HCT116 (cell line): ENCODE measurements around the gene TBC1D30. TPM values are rescaled to one million over a fixed set of nuclear protein-coding genes. Genes with fewer than 3 reads are reported as not detected.

Experiments used
- ATAC-seq: fragments of 200-7000 bp; cut with Tn5 transposase; 2 replicates; pipeline ENCODE4 v1.9.1; 2020; ENCODE audit warnings: mild to moderate bottlenecking, moderate library complexity
- BruUV-seq: library from RNA; stranded (reverse); fragments of 400-500 nt; replicated peaks from 2 replicates; lab custom pipeline; 2021; lab: Mats Ljungman, UMichigan
- CTCF ChIA-PET: fragments of 300-600 bp; sonication (Branson Sonifier 250); formaldehyde crosslinking; loops from one replicate; lab custom pipeline; 2021; ENCODE audit warnings: antibody characterized with exemption; lab: Charles Lee
- POLR2A ChIA-PET: fragments of 300-600, 350-600 bp; sonication (Branson Sonifier 250); formaldehyde crosslinking; loops from one replicate; lab custom pipeline; 2021; ENCODE audit warnings: antibody characterized with exemption; lab: Charles Lee
- RAD21 ChIA-PET, 2 experiments: fragments of 300-600 bp; sonication (Branson Sonifier 250); formaldehyde crosslinking; loops; one replicate each; lab custom pipeline; 2023; ENCODE audit warnings: low total read pairs in 2 of 2; ENCODE audit not compliant: uncharacterized antibody in 2 of 2, unreplicated experiment in 2 of 2, low non-redundant PET in 1 of 2; lab: Charles Lee
- DNase-seq: peaks from one replicate; pipeline ENCODE4 v3.0.0-alpha.2; 2010; ENCODE audit warnings: low read depth, low spot score
- H2AFZ ChIP-seq: fragments of 200-600 bp; shearing (Covaris generic), sonication (generic); 2 replicates; pipeline ENCODE4 v1.6.1; 2017; ENCODE audit warnings: low read depth, mixed run types, mixed read lengths, antibody characterized with exemption, low read length; ENCODE audit not compliant: poor library complexity, severe bottlenecking
- H3K27ac ChIP-seq: 2 replicates; pipeline ENCODE4 v1.5.1; 2012; ENCODE audit warnings: low read depth, low read length
- H3K27me3 ChIP-seq: fragments of 200-600 bp; sonication (generic); 2 replicates; pipeline ENCODE4 v1.6.1; 2016; ENCODE audit warnings: mixed run types, low read length, mixed read lengths; ENCODE audit not compliant: insufficient read depth
- H3K36me3 ChIP-seq, 2 experiments: fragments of 200-500 bp in 1 of 2; fragments of 200-600 bp in 1 of 2; sonication (Bioruptor generic) in 1 of 2; sonication (generic) in 1 of 2; 2 replicates each; pipeline versions ENCODE4 v1.5.1 to v1.6.1; 2014 to 2016; ENCODE audit warnings: low read length in 2 of 2, inconsistent platforms in 1 of 2, mixed read lengths in 1 of 2, mixed run types in 1 of 2; ENCODE audit not compliant: insufficient read depth in 2 of 2, control insufficient read depth in 1 of 2
- H3K4me1 ChIP-seq, 2 experiments: fragments of 200-600 bp in 1 of 2; sonication (generic) in 1 of 2; 2 replicates each; pipeline versions ENCODE4 v1.5.1 to v1.6.1; 2012 to 2017; ENCODE audit warnings: low read length in 2 of 2, inconsistent platforms in 1 of 2, mild to moderate bottlenecking in 1 of 2, mixed read lengths in 1 of 2, mixed run types in 1 of 2, moderate library complexity in 1 of 2; ENCODE audit not compliant: insufficient read depth in 2 of 2, control insufficient read depth in 1 of 2
- H3K4me2 ChIP-seq: fragments of 200-600 bp; sonication (generic); 2 replicates; pipeline ENCODE4 v1.6.1; 2017; ENCODE audit warnings: mixed run types, low read length, mixed read lengths
- H3K4me3 ChIP-seq, 2 experiments: fragments of 200-600 bp in 1 of 2; sonication (generic) in 1 of 2; replicated peaks in 1 of 2; 2 replicates each; pipeline ENCODE4 v1.5.1; 2011 to 2016; ENCODE audit warnings: low read length in 2 of 2, control low read depth in 1 of 2, low read depth in 1 of 2, mild to moderate bottlenecking in 1 of 2, mixed read lengths in 1 of 2, mixed run types in 1 of 2
- H3K79me2 ChIP-seq: fragments of 200-600 bp; sonication (generic); 2 replicates; pipeline ENCODE4 v1.6.1; 2017; ENCODE audit warnings: mild to moderate bottlenecking, mixed run types, low read length, moderate library complexity, mixed read lengths; ENCODE audit not compliant: insufficient read depth
- H3K9ac ChIP-seq: fragments of 200-600 bp; sonication (generic); 2 replicates; pipeline ENCODE4 v1.6.1; 2016; ENCODE audit warnings: low read length, mixed read lengths
- H3K9me2 ChIP-seq: fragments of 200-600 bp; sonication (generic), shearing (Covaris generic); 2 replicates; pipeline ENCODE4 v1.6.1; 2017; ENCODE audit warnings: mixed run types, mild to moderate bottlenecking, moderate library complexity; ENCODE audit not compliant: insufficient read depth
- H3K9me3 ChIP-seq, 2 experiments: fragments of 200-500 bp in 1 of 2; fragments of 200-600 bp in 1 of 2; sonication (Bioruptor generic) in 1 of 2; sonication (generic) in 1 of 2; 2 replicates each; pipeline ENCODE4 v1.6.1; 2014 to 2017; ENCODE audit warnings: low read length in 2 of 2, mixed read lengths in 2 of 2, inconsistent platforms in 1 of 2, low read depth in 1 of 2, mild to moderate bottlenecking in 1 of 2, mixed run types in 1 of 2, moderate library complexity in 1 of 2; ENCODE audit not compliant: control insufficient read depth in 1 of 2, insufficient read depth in 1 of 2
- H4K20me1 ChIP-seq: fragments of 200-600 bp; sonication (generic), shearing (Covaris generic); 2 replicates; pipeline ENCODE4 v1.6.1; 2017; ENCODE audit warnings: mixed run types, mild to moderate bottlenecking, moderate library complexity; ENCODE audit not compliant: insufficient read depth
- CEBPB ChIP-seq: IDR thresholded peaks from 2 replicates; pipeline ENCODE4 v1.6.1; 2012; ENCODE audit warnings: low read depth
- ELF1 ChIP-seq: IDR thresholded peaks from 2 replicates; pipeline ENCODE4 v1.6.1; 2012; ENCODE audit warnings: low read depth, borderline replicate concordance
- EZH2 ChIP-seq: fragments of 200-600 bp; sonication (generic); IDR thresholded peaks from 2 replicates; pipeline ENCODE4 v1.6.1; 2017; ENCODE audit warnings: antibody characterized with exemption, mixed run types
- EZH2phosphoT487 ChIP-seq: fragments of 200-600 bp; IDR thresholded peaks from 2 replicates; pipeline ENCODE4 v1.6.1; 2018; ENCODE audit warnings: antibody characterized with exemption, borderline replicate concordance
- FOSL1 ChIP-seq: IDR thresholded peaks from 2 replicates; pipeline ENCODE4 v1.6.1; 2012; ENCODE audit warnings: low read depth
- POLR2A ChIP-seq: IDR thresholded peaks from 2 replicates; pipeline ENCODE4 v1.7.0; 2011; ENCODE audit warnings: borderline replicate concordance; ENCODE audit not compliant: insufficient read depth, insufficient read length; ENCODE audit errors: extremely low read depth
- POLR2AphosphoS5 ChIP-seq: IDR thresholded peaks from 2 replicates; pipeline ENCODE4 v1.6.1; 2011; ENCODE audit warnings: mild to moderate bottlenecking, low read depth, low read length, moderate library complexity
- RAD21 ChIP-seq: IDR thresholded peaks from 2 replicates; pipeline ENCODE4 v1.6.1; 2012; ENCODE audit warnings: low read depth, mild to moderate bottlenecking
- TCF7L2 ChIP-seq: IDR thresholded peaks from 2 replicates; pipeline ENCODE4 v1.7.0; 2011; ENCODE audit warnings: borderline replicate concordance, inconsistent platforms; ENCODE audit not compliant: insufficient read depth, insufficient read length; ENCODE audit errors: extremely low read depth
- ZFX ChIP-seq: fragments of 450-650 bp; IDR thresholded peaks from 2 replicates; pipeline ENCODE4 v1.6.1; 2017
- ZNF274 ChIP-seq: fragments of 200-500 bp; sonication (Bioruptor generic); IDR thresholded peaks from 2 replicates; pipeline ENCODE4 v1.6.1; 2014; ENCODE audit warnings: mild to moderate bottlenecking, low read depth, low read length, inconsistent platforms
- intact Hi-C: fragments of 100-400 bp; cut with micrococcal nuclease; formaldehyde crosslinking; loops from 2 replicates; pipeline ENCODE4 v1.10.0; 2022
- total RNA-seq: library from RNA; stranded (reverse); gene quantifications from one replicate; pipeline ENCODE4 v1.2.1, GENCODE V29; 2021; ENCODE audit not compliant: unreplicated experiment
- TF ChIP-seq, protein P1 (sequence below): IDR thresholded peaks from 2 replicates; pipeline ENCODE4 v1.6.1; 2012; ENCODE audit warnings: low read depth
- TF ChIP-seq, protein P2 (sequence below): IDR thresholded peaks from 2 replicates; pipeline ENCODE4 v1.6.1; 2012
- TF ChIP-seq, protein P3 (sequence below): IDR thresholded peaks from 2 replicates; pipeline ENCODE4 v1.6.1; 2012

Gene TBC1D30
- total RNA-seq, 1 experiment from 2014 or later, result 24.1 TPM

DNA sequence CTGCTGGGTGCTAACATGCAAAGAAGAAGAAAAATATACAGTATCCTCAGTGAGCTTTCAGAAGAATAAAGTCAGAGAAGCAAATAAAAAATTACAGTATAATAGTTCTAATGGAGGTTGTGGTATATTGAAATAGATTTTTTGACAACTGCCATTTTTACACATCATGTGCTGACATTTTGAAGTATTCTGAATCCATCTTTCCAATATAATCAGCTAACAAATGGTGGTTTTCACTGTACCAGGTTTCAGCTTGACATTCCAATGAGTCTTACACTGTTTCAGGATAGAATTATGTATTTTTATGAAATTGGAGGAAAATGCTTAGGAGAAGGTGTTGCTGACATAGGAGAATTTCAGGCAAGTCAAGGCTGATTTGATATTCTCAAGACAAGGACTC, 26.3 kb upstream of the TBC1D30 start:
- peaks cover 0 to 11% of the 10 kb centered on the region in 2 experiments; a peak in 2 of 4 replicates for H3K4me1 ChIP-seq
- H3K36me3 ChIP-seq, result no peaks in the 10 kb centered on the region; a peak in 1 of 4 replicates
- no peaks in the 10 kb centered on the region for H3K9me3 ChIP-seq
- TF ChIP-seq, protein P1, sequence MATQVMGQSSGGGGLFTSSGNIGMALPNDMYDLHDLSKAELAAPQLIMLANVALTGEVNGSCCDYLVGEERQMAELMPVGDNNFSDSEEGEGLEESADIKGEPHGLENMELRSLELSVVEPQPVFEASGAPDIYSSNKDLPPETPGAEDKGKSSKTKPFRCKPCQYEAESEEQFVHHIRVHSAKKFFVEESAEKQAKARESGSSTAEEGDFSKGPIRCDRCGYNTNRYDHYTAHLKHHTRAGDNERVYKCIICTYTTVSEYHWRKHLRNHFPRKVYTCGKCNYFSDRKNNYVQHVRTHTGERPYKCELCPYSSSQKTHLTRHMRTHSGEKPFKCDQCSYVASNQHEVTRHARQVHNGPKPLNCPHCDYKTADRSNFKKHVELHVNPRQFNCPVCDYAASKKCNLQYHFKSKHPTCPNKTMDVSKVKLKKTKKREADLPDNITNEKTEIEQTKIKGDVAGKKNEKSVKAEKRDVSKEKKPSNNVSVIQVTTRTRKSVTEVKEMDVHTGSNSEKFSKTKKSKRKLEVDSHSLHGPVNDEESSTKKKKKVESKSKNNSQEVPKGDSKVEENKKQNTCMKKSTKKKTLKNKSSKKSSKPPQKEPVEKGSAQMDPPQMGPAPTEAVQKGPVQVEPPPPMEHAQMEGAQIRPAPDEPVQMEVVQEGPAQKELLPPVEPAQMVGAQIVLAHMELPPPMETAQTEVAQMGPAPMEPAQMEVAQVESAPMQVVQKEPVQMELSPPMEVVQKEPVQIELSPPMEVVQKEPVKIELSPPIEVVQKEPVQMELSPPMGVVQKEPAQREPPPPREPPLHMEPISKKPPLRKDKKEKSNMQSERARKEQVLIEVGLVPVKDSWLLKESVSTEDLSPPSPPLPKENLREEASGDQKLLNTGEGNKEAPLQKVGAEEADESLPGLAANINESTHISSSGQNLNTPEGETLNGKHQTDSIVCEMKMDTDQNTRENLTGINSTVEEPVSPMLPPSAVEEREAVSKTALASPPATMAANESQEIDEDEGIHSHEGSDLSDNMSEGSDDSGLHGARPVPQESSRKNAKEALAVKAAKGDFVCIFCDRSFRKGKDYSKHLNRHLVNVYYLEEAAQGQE, result no peak
- TF ChIP-seq, protein P2, sequence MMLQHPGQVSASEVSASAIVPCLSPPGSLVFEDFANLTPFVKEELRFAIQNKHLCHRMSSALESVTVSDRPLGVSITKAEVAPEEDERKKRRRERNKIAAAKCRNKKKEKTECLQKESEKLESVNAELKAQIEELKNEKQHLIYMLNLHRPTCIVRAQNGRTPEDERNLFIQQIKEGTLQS, result no peak
- TF ChIP-seq ELF1 (no peak), FOSL1 (no peak), ZFX (no peak), EZH2 (no peak), EZH2phosphoT487 (no peak), CEBPB (no peak), ZNF274 (no peak), POLR2A (no peak), POLR2AphosphoS5 (no peak), RAD21 (no peak), TCF7L2 (no peak)
- TF ChIP-seq, protein P3, sequence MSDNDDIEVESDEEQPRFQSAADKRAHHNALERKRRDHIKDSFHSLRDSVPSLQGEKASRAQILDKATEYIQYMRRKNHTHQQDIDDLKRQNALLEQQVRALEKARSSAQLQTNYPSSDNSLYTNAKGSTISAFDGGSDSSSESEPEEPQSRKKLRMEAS, result no peak
- H3K79me2 ChIP-seq, result peaks cover 41% of the 10 kb centered on the region
- intact Hi-C loops, result loop anchor here (5.0 kb wide), 1 partner anchor 304 kb away; no protein-coding TSS in a partner anchor
- no peak overlapping the region for H2AFZ ChIP-seq
- CTCF ChIA-PET, result interaction anchor here (1.1 kb wide), 1 partner anchor 434 kb away, joined by 3 read pairs; no protein-coding TSS in a partner anchor
- ATAC-seq (no peak), DNase-seq (no peak)
- H3K4me3 ChIP-seq, result no peak overlapping the region
- POLR2A ChIA-PET, result no interaction called here
- BruUV-seq, result no TSS peak
- H4K20me1 ChIP-seq, result peaks cover 7% of the 10 kb centered on the region; the same call in 1 of the 2 replicates
- H3K9ac ChIP-seq, result no peak overlapping the region
- H3K9me2 ChIP-seq, result no peaks in the 10 kb centered on the region
- H3K4me2 ChIP-seq, result no peak overlapping the region
- RAD21 ChIA-PET, result no interaction called here
- H3K27me3 ChIP-seq, result no peaks in the 10 kb centered on the region
- H3K27ac ChIP-seq, result no peak overlapping the region
